HCT116 (cell line): Measurements from ENCODE around the gene SLC37A3. TPM values are rescaled to one million over a fixed set of nuclear protein-coding genes. Genes with fewer than 3 reads are reported as not detected.

Experiments used
- ELF1 ChIP-seq: IDR thresholded peaks from 2 replicates; pipeline ENCODE4 v1.6.1; 2012; ENCODE audit warnings: low read depth, borderline replicate concordance
- EZH2phosphoT487 ChIP-seq: fragments of 200-600 bp; IDR thresholded peaks from 2 replicates; pipeline ENCODE4 v1.6.1; 2018; ENCODE audit warnings: antibody characterized with exemption, borderline replicate concordance
- POLR2A ChIP-seq: IDR thresholded peaks from 2 replicates; pipeline ENCODE4 v1.7.0; 2011; ENCODE audit warnings: borderline replicate concordance; ENCODE audit not compliant: insufficient read depth, insufficient read length; ENCODE audit errors: extremely low read depth
- POLR2AphosphoS5 ChIP-seq: IDR thresholded peaks from 2 replicates; pipeline ENCODE4 v1.6.1; 2011; ENCODE audit warnings: mild to moderate bottlenecking, low read depth, low read length, moderate library complexity
- SIN3A ChIP-seq: IDR thresholded peaks from 2 replicates; pipeline ENCODE4 v1.6.1; 2012; ENCODE audit warnings: low read depth
- total RNA-seq: library from RNA; stranded (reverse); gene quantifications from one replicate; pipeline ENCODE4 v1.2.1, GENCODE V29; 2021; ENCODE audit not compliant: unreplicated experiment
- TF ChIP-seq, protein P1 (sequence below): IDR thresholded peaks from 2 replicates; pipeline ENCODE4 v1.6.1; 2012; ENCODE audit warnings: low read depth
- TF ChIP-seq, protein P2 (sequence below): IDR thresholded peaks from 2 replicates; pipeline ENCODE4 v1.6.1; 2011; ENCODE audit warnings: mild to moderate bottlenecking, low read length, moderate library complexity; ENCODE audit not compliant: insufficient replicate concordance; ENCODE audit errors: extremely low read depth

The SLC37A3 gene
- total RNA-seq, 1 experiment from 2014 or later = 41.8 TPM

- TF ChIP-seq, protein P1, sequence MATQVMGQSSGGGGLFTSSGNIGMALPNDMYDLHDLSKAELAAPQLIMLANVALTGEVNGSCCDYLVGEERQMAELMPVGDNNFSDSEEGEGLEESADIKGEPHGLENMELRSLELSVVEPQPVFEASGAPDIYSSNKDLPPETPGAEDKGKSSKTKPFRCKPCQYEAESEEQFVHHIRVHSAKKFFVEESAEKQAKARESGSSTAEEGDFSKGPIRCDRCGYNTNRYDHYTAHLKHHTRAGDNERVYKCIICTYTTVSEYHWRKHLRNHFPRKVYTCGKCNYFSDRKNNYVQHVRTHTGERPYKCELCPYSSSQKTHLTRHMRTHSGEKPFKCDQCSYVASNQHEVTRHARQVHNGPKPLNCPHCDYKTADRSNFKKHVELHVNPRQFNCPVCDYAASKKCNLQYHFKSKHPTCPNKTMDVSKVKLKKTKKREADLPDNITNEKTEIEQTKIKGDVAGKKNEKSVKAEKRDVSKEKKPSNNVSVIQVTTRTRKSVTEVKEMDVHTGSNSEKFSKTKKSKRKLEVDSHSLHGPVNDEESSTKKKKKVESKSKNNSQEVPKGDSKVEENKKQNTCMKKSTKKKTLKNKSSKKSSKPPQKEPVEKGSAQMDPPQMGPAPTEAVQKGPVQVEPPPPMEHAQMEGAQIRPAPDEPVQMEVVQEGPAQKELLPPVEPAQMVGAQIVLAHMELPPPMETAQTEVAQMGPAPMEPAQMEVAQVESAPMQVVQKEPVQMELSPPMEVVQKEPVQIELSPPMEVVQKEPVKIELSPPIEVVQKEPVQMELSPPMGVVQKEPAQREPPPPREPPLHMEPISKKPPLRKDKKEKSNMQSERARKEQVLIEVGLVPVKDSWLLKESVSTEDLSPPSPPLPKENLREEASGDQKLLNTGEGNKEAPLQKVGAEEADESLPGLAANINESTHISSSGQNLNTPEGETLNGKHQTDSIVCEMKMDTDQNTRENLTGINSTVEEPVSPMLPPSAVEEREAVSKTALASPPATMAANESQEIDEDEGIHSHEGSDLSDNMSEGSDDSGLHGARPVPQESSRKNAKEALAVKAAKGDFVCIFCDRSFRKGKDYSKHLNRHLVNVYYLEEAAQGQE = no peak
- no peak for TF ChIP-seq EZH2phosphoT487
- TF ChIP-seq ELF1 = no peak
- TF ChIP-seq POLR2A = no peak
- TF ChIP-seq POLR2AphosphoS5 = no peak
- no peak for TF ChIP-seq SIN3A
- TF ChIP-seq, protein P2, sequence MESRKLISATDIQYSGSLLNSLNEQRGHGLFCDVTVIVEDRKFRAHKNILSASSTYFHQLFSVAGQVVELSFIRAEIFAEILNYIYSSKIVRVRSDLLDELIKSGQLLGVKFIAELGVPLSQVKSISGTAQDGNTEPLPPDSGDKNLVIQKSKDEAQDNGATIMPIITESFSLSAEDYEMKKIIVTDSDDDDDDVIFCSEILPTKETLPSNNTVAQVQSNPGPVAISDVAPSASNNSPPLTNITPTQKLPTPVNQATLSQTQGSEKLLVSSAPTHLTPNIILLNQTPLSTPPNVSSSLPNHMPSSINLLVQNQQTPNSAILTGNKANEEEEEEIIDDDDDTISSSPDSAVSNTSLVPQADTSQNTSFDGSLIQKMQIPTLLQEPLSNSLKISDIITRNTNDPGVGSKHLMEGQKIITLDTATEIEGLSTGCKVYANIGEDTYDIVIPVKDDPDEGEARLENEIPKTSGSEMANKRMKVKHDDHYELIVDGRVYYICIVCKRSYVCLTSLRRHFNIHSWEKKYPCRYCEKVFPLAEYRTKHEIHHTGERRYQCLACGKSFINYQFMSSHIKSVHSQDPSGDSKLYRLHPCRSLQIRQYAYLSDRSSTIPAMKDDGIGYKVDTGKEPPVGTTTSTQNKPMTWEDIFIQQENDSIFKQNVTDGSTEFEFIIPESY = no peak
Observed at GRCh38 chr7:140404565-140405065, 6.3 kb upstream of the SLC37A3 start (continued).
